Psoas muscle (tissue), 8 donors: Measurements from ENCODE around the gene SLC6A20. TPM values are rescaled to one million over a fixed set of nuclear protein-coding genes. Genes with fewer than 3 reads are reported as not detected.

Experiments
- ATAC-seq, 4 donors: fragments of 200-7000 bp; cut with Tn5 transposase; one replicate each; pipeline ENCODE4 v1.9.1; 2020; ENCODE audit warnings: moderate library complexity in 3 of 4, mild to moderate bottlenecking in 2 of 4
- DNase-seq, 2 donors: peaks; one replicate each; pipeline ENCODE4 v3.0.0-alpha.2; 2020
- H3K27ac ChIP-seq: fragments of 200-600 bp; one replicate; pipeline ENCODE4 v1.8.0; 2022
- H3K27me3 ChIP-seq, 3 donors: fragments of 200-600 bp in 1 of 3; one replicate each; pipeline versions ENCODE4 v1.6.1 to v1.8.0; 2013 to 2022; ENCODE audit warnings: low read length in 2 of 3, mild to moderate bottlenecking in 2 of 3, moderate library complexity in 1 of 3; ENCODE audit not compliant: insufficient read depth in 3 of 3
- H3K36me3 ChIP-seq, 2 donors: fragments of 200-600 bp in 1 of 2; one replicate each; pipeline versions ENCODE4 v1.6.1 to v1.8.0; 2013 to 2022; ENCODE audit warnings: low read depth in 1 of 2, mild to moderate bottlenecking in 1 of 2, moderate library complexity in 1 of 2; ENCODE audit not compliant: insufficient read depth in 1 of 2
- H3K4me1 ChIP-seq: fragments of 200-600 bp; one replicate; pipeline ENCODE4 v1.8.0; 2022
- H3K4me3 ChIP-seq: fragments of 200-600 bp; one replicate; pipeline ENCODE4 v1.8.0; 2022; ENCODE audit warnings: mild to moderate bottlenecking
- H3K9me3 ChIP-seq: fragments of 200-600 bp; one replicate; pipeline ENCODE4 v1.8.0; 2022
- CTCF ChIP-seq: fragments of 200-600 bp; IDR thresholded peaks from one replicate; pipeline ENCODE4 v1.8.0; 2022; ENCODE audit warnings: antibody characterized with exemption
- WGBS, 3 donors: extraction: QIAGEN DNeasy Blood & Tissue Kit; methylation state at CpG; one replicate each; pipeline versions ENCODE4 v1.1.6 to v1.1.7; 2013; 5-methylcytosine and 5-hydroxymethylcytosine counted together
- intact Hi-C, 2 donors: fragments of 100-400 bp; cut with DNase I; formaldehyde crosslinking; loops; one replicate each; pipeline versions ENCODE4 v1.11.0 to v1.14.2; 2022
- polyA plus RNA-seq, 3 donors: library from polyadenylated mRNA; stranded (reverse); fragments of 200-250 nt; gene quantifications; one replicate each; pipeline ENCODE4 v1.2.3, GENCODE V29; 2013
- total RNA-seq, 4 donors: library from RNA; stranded (reverse); fragmentation: NEBNext Ultra II Directional in 2 of 4; extraction: Animal tissue kit (Norgen Biotek cat#: 25700) in 2 of 4; gene quantifications; one replicate each; pipeline versions ENCODE4 v1.2.1 to v1.2.4, GENCODE V29; 2021 to 2023
- donor health status: healthy with polysubstance abuse.
- donor health status: DM: no; HTN: no; CAD: no; lungs with moderate emphysema.
- donor health status: Bipolar disorder and iron deficiency.
- donor health status: healthy.
- donor health status: DM: yes; HTN: yes; CAD: no.
- donor health status: DM: no; HTN: no; CAD: no.
- donor health status: DM: no; HTN: no; CAD: no.
- donor health status: DM: yes; HTN: yes; CAD: no.

The SLC6A20 gene
- total and polyA plus RNA-seq, 7 donors = 0.10 to 0.69 (median 0.42) TPM

- ATAC-seq = no peak
- WGBS, 3 donors = 93 to 96% (median 93%) methylated on average over 4 of the region's 4 CpGs
Measured at GRCh38 chr3:45814322-45814721, 18.0 kb upstream of the SLC6A20 start.

GRCh38 chr3:45807681-45808540 lies 11.6 kb upstream of the SLC6A20 start:
- ATAC-seq (peak in 2 of 4 donors; percentile 43 to 86), DNase-seq (no peak)
- no peak for TF ChIP-seq CTCF
- intact Hi-C loops = no loop called here
- H3K4me3 ChIP-seq = no peak overlapping the region
- no peaks in the 10 kb centered on the region for H3K9me3 ChIP-seq
- no peaks in the 10 kb centered on the region for H3K27me3 ChIP-seq
- H3K4me1 ChIP-seq = no peaks in the 10 kb centered on the region
- no peak overlapping the region for H3K27ac ChIP-seq
- H3K36me3 ChIP-seq = no peaks in the 10 kb centered on the region
- WGBS, 3 donors = 62 to 81% (median 64%) methylated on average over 10 of the region's 10 CpGs

More at GRCh38 chr3:45814322-45814721, 18.0 kb upstream of the SLC6A20 start:
- Histone ChIP-seq H3K27me3 (no peaks in the 10 kb centered on the region), H3K4me1 (peaks cover 33% of the 10 kb centered on the region), H3K9me3 (no peaks in the 10 kb centered on the region), H3K36me3 (no peaks in the 10 kb centered on the region), H3K27ac (no peak overlapping the region), H3K4me3 (no peak overlapping the region)
- DNase-seq = no peak
- intact Hi-C loops = no loop called here
- no peak for TF ChIP-seq CTCF

- Histone ChIP-seq H3K27me3 (no peaks in the 10 kb centered on the region), H3K36me3 (no peaks in the 10 kb centered on the region), H3K4me1 (no peaks in the 10 kb centered on the region), H3K27ac (no peak overlapping the region), H3K9me3 (no peaks in the 10 kb centered on the region), H3K4me3 (no peak overlapping the region)
- no peak for TF ChIP-seq CTCF
- no peak for ATAC-seq
- intact Hi-C loops = no loop called here
- no peak for DNase-seq
- 71 to 90% (median 81%) methylated on average over 3 of the region's 3 CpGs for WGBS, 3 donors
Measured at GRCh38 chr3:45807133-45807532, 10.8 kb upstream of the SLC6A20 start.

- TF ChIP-seq CTCF = no peak
- ATAC-seq = no peak
- Histone ChIP-seq H3K4me3 (no peak overlapping the region), H3K36me3 (no peaks in the 10 kb centered on the region), H3K4me1 (no peaks in the 10 kb centered on the region), H3K27me3 (no peaks in the 10 kb centered on the region), H3K9me3 (no peaks in the 10 kb centered on the region), H3K27ac (no peak overlapping the region)
- no peak for DNase-seq
- 92 to 97% (median 95%) methylated on average over 3 of the region's 3 CpGs for WGBS, 3 donors
- intact Hi-C loops = no loop called here
Measured at GRCh38 chr3:45806072-45806471, 9.7 kb upstream of the SLC6A20 start.
